IMR-90 (cell line): ENCODE data around the gene CLEC3B.

Source experiments
- CTCF ChIP-seq: conservative IDR thresholded peaks from 2 replicates; pipeline ENCODE4 v1.5.1; 2012; ENCODE audit warnings: mild to moderate bottlenecking, low read depth, low read length, improper control_type of control experiment
- ELK1 ChIP-seq: fragments of 150-350 bp; IDR thresholded peaks from 2 replicates; pipeline ENCODE4 v1.6.1; 2016; ENCODE audit warnings: low read depth, mild to moderate bottlenecking, low read length, moderate library complexity, borderline replicate concordance
- NFE2L2 ChIP-seq: fragments of 150-350 bp; IDR thresholded peaks from 2 replicates; pipeline ENCODE4 v1.6.1; 2016; ENCODE audit warnings: low read depth, mild to moderate bottlenecking, low read length
- POLR2A ChIP-seq: IDR thresholded peaks from 2 replicates; pipeline ENCODE4 v1.6.1; 2012; ENCODE audit warnings: mild to moderate bottlenecking, low read depth, low read length
- RCOR1 ChIP-seq: IDR thresholded peaks from 2 replicates; pipeline ENCODE4 v1.6.1; 2012; ENCODE audit warnings: mild to moderate bottlenecking, low read length, improper control_type of control experiment; ENCODE audit not compliant: insufficient replicate concordance
- USF2 ChIP-seq: fragments of 150-350 bp; IDR thresholded peaks from 2 replicates; pipeline ENCODE4 v1.6.1; 2017; ENCODE audit warnings: mild to moderate bottlenecking, antibody characterized with exemption, low read length, low read depth

GRCh38 chr3:44983484-44983941 is 42.6 kb upstream of the CLEC3B start:
- TF ChIP-seq NFE2L2 (no peak), POLR2A (no peak), CTCF (no peak), USF2 (no peak), RCOR1 (no peak), ELK1 (no peak)
